GM23248 (cell line): ENCODE results near the gene EHMT1. TPM values are rescaled to one million over a fixed set of nuclear protein-coding genes. Genes with fewer than 3 reads are reported as not detected.

Source experiments
- DNase-seq: peaks from one replicate; pipeline ENCODE4 v3.0.0-alpha.2; 2015
- H2AFZ ChIP-seq: fragments of 200-600 bp; sonication (generic); 2 replicates; pipeline ENCODE4 v1.6.1; 2016; ENCODE audit warnings: antibody characterized with exemption
- H3F3A ChIP-seq: fragments of 200-600 bp; sonication (generic); 2 replicates; pipeline ENCODE4 v1.6.1; 2016; ENCODE audit warnings: mild to moderate bottlenecking, antibody characterized with exemption, mixed run types; ENCODE audit not compliant: insufficient read depth
- H3K27ac ChIP-seq: fragments of 200-600 bp; sonication (generic); 2 replicates; pipeline ENCODE4 v1.5.1; 2016; ENCODE audit warnings: mild to moderate bottlenecking
- H3K27me3 ChIP-seq: fragments of 200-600 bp; sonication (generic); replicated peaks from 2 replicates; pipeline ENCODE4 v1.6.1; 2016; ENCODE audit warnings: mild to moderate bottlenecking; ENCODE audit not compliant: insufficient read depth
- H3K36me3 ChIP-seq: fragments of 200-600 bp; sonication (generic); 2 replicates; pipeline ENCODE4 v1.6.1; 2016; ENCODE audit warnings: low read depth, mild to moderate bottlenecking
- H3K4me1 ChIP-seq: fragments of 200-600 bp; sonication (generic); 2 replicates; pipeline ENCODE4 v1.6.1; 2016; ENCODE audit warnings: mild to moderate bottlenecking; ENCODE audit not compliant: insufficient read depth
- H3K4me2 ChIP-seq: fragments of 200-600 bp; sonication (generic); one replicate; pipeline ENCODE4 v1.6.1; 2016; ENCODE audit warnings: mild to moderate bottlenecking; ENCODE audit not compliant: unreplicated experiment
- H3K4me3 ChIP-seq: fragments of 200-600 bp; sonication (generic); 2 replicates; pipeline ENCODE4 v1.5.1; 2016; ENCODE audit warnings: mild to moderate bottlenecking
- H3K79me2 ChIP-seq: fragments of 200-600 bp; sonication (generic); 2 replicates; pipeline ENCODE4 v1.6.1; 2016; ENCODE audit warnings: mild to moderate bottlenecking; ENCODE audit not compliant: insufficient read depth
- H3K9ac ChIP-seq: fragments of 200-600 bp; sonication (generic); 2 replicates; pipeline ENCODE4 v1.6.1; 2016; ENCODE audit warnings: mild to moderate bottlenecking
- H3K9me2 ChIP-seq: fragments of 200-600 bp; sonication (generic); 2 replicates; pipeline ENCODE4 v1.6.1; 2016; ENCODE audit warnings: mixed run types, mild to moderate bottlenecking, moderate library complexity; ENCODE audit not compliant: insufficient read depth
- H3K9me3 ChIP-seq: fragments of 200-600 bp; sonication (generic); one replicate; pipeline ENCODE4 v1.6.1; 2017; ENCODE audit warnings: low read depth
- H4K20me1 ChIP-seq: fragments of 200-600 bp; sonication (generic); 2 replicates; pipeline ENCODE4 v1.6.0; 2016; ENCODE audit not compliant: insufficient read depth
- EZH2 ChIP-seq: fragments of 200-600 bp; sonication (generic); IDR thresholded peaks from 2 replicates; pipeline ENCODE4 v1.6.1; 2018; ENCODE audit warnings: antibody characterized with exemption, mild to moderate bottlenecking; ENCODE audit not compliant: insufficient read depth, poor library complexity, severe bottlenecking
- EZH2phosphoT487 ChIP-seq: fragments of 200-600 bp; sonication (generic); IDR thresholded peaks from 2 replicates; pipeline ENCODE4 v1.6.1; 2018; ENCODE audit warnings: antibody characterized with exemption, moderate library complexity, mild to moderate bottlenecking, low read depth; ENCODE audit not compliant: insufficient read depth
- WGBS, 2 experiments: methylation state at CpG; one replicate each; pipeline ENCODE4 v1.1.6; 2015 to 2017; ENCODE audit warnings: low lambda C conversion rate in 2 of 2, low coverage in 1 of 2; ENCODE audit errors: missing lambda C conversion rate in 2 of 2; 5-methylcytosine and 5-hydroxymethylcytosine counted together
- in situ Hi-C: fragments of 300-500 bp; cut with MboI; formaldehyde crosslinking; loops from 2 replicates; pipeline ENCODE4 v1.15.0; 2020
- polyA plus RNA-seq: library from polyadenylated mRNA; unstranded; fragments of >200 nt; fragmentation: Nextera tagmentation; extraction: Ambion mirVana; gene quantifications from 2 replicates; pipeline ENCODE4 v1.2.1, GENCODE V29; 2016
- total RNA-seq: library from RNA; depleted of rRNA; stranded (reverse); fragments of >200 nt; shearing (Covaris generic); gene quantifications from 2 replicates; pipeline ENCODE4 v1.2.3, GENCODE V29; 2014

EHMT1 gene
- total and polyA plus RNA-seq, 2 experiments from 2014 or later: 26.8 to 31.0 TPM

DNA sequence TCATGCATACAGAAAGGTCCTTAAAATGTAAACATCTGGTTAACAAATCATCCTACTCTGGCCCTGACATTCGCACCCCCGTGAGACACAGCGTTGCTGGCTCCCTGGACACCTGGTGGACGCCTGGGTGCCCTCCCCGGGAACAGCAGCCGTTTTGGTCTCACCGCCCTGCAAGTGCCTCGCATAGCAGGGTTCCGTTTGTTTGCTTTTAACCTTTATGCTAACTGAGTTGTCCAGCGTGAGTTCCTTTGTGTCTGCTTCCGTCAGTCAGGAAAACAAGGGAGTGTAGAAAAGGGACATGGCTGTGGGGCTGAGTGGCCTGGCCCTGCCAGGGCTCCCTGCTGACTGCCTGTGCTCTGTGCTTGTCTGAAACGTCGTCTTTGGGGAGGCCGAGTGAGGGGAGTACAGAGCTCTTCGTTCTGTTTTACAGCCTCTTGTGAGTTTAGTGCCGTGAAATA lies 166.9 kb downstream of the EHMT1 start:
- H3K4me1 ChIP-seq: 0 out of 2 replicates have a peak, but pooled peaks cover 6% of the 10 kb centered on the region
- 0 out of 2 replicates have a peak overlapping the region, but pooled peaks have one; percentile 21 for H3K9ac ChIP-seq
- peaks cover 6% of the 10 kb centered on the region; the same call in 1 of the 2 replicates for H3F3A ChIP-seq
- peaks cover 10% of the 10 kb centered on the region; the same call in 1 of the 2 replicates for H3K79me2 ChIP-seq
- no peaks in the 10 kb centered on the region for H3K9me2 ChIP-seq
- no peak overlapping the region for H2AFZ ChIP-seq
- H4K20me1 ChIP-seq: no peaks in the 10 kb centered on the region; the same call in 1 of the 2 replicates
- H3K4me2 ChIP-seq: no peak overlapping the region
- peaks cover 13% of the 10 kb centered on the region for H3K36me3 ChIP-seq
- 84 to 86% methylated on average over 16 of the region's 16 CpGs for WGBS, 2 experiments
- no peaks in the 10 kb centered on the region for H3K27me3 ChIP-seq
- no peak overlapping the region for H3K4me3 ChIP-seq
- in situ Hi-C loops: no loop called here
- DNase-seq: no peak
- H3K9me3 ChIP-seq: no peaks in the 10 kb centered on the region
- H3K27ac ChIP-seq: peak overlapping the region; percentile 58
- no peak for TF ChIP-seq EZH2phosphoT487
- no peak for TF ChIP-seq EZH2

- Histone ChIP-seq H3K36me3 (peaks cover 21% of the 10 kb centered on the region), H3K4me3 (no peak overlapping the region), H3K9ac (peak overlapping the region; percentile 31; the same call in 1 of the 2 replicates), H3K4me2 (no peak overlapping the region), H3K9me3 (no peaks in the 10 kb centered on the region), H3K9me2 (no peaks in the 10 kb centered on the region), H4K20me1 (no peaks in the 10 kb centered on the region; the same call in 1 of the 2 replicates), H3K27me3 (no peaks in the 10 kb centered on the region), H3K27ac (peak overlapping the region; percentile 58), H3F3A (peaks cover 6% of the 10 kb centered on the region; the same call in 1 of the 2 replicates), H2AFZ (no peak overlapping the region), H3K79me2 (peaks cover 10% of the 10 kb centered on the region; the same call in 1 of the 2 replicates), H3K4me1 (0 out of 2 replicates have a peak, but pooled peaks cover 6% of the 10 kb centered on the region)
- in situ Hi-C loops: no loop called here
- no peak for TF ChIP-seq EZH2
- TF ChIP-seq EZH2phosphoT487: no peak
- WGBS, 2 experiments: 54 to 56% methylated on average over 19 of the region's 19 CpGs
- DNase-seq: peak; percentile 88
Observed at GRCh38 chr9:137786511-137786920, 167.7 kb downstream of the EHMT1 start.

GRCh38 chr9:137787381-137787780 lies 168.6 kb downstream of the EHMT1 start:
- H3K36me3 ChIP-seq: peaks cover 22% of the 10 kb centered on the region
- H3K4me2 ChIP-seq: no peak overlapping the region
- H3K79me2 ChIP-seq: peaks cover 10% of the 10 kb centered on the region; the same call in 1 of the 2 replicates
- no peak overlapping the region for H3K4me3 ChIP-seq
- 97 to 99% methylated on average over 15 of the region's 15 CpGs for WGBS, 2 experiments
- no peak for DNase-seq
- 0 out of 2 replicates have a peak, but pooled peaks cover 6% of the 10 kb centered on the region for H3K4me1 ChIP-seq
- H3K9me3 ChIP-seq: no peaks in the 10 kb centered on the region
- no peaks in the 10 kb centered on the region; the same call in 1 of the 2 replicates for H4K20me1 ChIP-seq
- in situ Hi-C loops: no loop called here
- peaks cover 6% of the 10 kb centered on the region; the same call in 1 of the 2 replicates for H3F3A ChIP-seq
- H3K27me3 ChIP-seq: no peaks in the 10 kb centered on the region
- H3K9ac ChIP-seq: no peak overlapping the region
- TF ChIP-seq EZH2phosphoT487 (no peak), EZH2 (no peak)
- no peak overlapping the region for H2AFZ ChIP-seq
- no peaks in the 10 kb centered on the region for H3K9me2 ChIP-seq
- H3K27ac ChIP-seq: no peak overlapping the region

DNA sequence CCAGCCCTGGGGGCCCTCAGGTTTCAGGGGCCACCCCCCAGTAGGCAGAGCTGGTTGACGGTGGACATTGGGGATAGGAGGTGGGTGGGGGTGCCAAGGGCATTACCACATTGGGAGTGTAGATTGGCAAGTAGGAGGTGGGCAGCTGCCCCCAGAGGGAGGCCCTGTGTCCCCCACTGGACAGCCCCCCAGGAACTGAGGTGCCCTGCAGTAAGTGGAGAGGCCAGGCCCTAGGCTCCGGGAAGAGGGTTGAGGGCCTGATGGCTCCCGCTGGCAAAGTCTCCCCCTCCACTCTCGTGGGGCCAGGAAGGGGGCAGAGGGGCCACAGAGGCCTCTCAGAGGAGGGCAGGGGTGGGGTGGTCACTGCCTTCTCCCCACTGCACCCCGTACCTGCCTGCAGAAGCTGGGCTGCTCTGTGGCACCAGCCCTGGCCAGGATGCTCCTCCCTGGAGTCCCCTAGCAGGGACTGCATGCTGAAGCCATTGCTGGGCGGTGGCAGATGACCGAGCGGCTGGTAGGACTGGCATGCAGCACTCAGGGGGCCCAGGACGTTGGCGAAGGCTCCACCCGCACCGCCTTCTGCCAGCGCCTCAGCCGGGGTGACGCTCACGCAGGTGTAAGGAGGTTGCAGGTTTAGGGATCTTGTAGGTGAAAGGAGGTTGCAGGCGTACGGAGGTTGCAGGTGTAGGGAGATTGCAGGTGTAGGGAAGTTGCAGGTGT lies 169.1 kb downstream of the EHMT1 start:
- TF ChIP-seq EZH2phosphoT487 (no peak), EZH2 (no peak)
- no peaks in the 10 kb centered on the region for H3K9me3 ChIP-seq
- in situ Hi-C loops: no loop called here
- peaks cover 10% of the 10 kb centered on the region; the same call in 1 of the 2 replicates for H3K79me2 ChIP-seq
- peaks cover 23% of the 10 kb centered on the region for H3K36me3 ChIP-seq
- WGBS, 2 experiments: 94 to 97% methylated on average over 15 to 18 of the region's 18 CpGs
- no peak overlapping the region for H2AFZ ChIP-seq
- H3K27ac ChIP-seq: no peak overlapping the region
- DNase-seq: no peak
- no peaks in the 10 kb centered on the region for H3K9me2 ChIP-seq
- H4K20me1 ChIP-seq: no peaks in the 10 kb centered on the region; the same call in 1 of the 2 replicates
- no peak overlapping the region for H3K9ac ChIP-seq
- H3F3A ChIP-seq: peaks cover 6% of the 10 kb centered on the region; the same call in 1 of the 2 replicates
- H3K4me1 ChIP-seq: 0 out of 2 replicates have a peak, but pooled peaks cover 6% of the 10 kb centered on the region
- H3K27me3 ChIP-seq: no peaks in the 10 kb centered on the region
- H3K4me3 ChIP-seq: no peak overlapping the region
- no peak overlapping the region for H3K4me2 ChIP-seq
